Neural cell (in vitro differentiated cells): ENCODE data around the gene SPATA46. TPM values are rescaled to one million over a fixed set of nuclear protein-coding genes. Genes with fewer than 3 reads are reported as not detected.

Source experiments
- H2AFZ ChIP-seq: fragments of 200-600, 300-800 bp; sonication (generic), shearing (Covaris generic); 2 replicates; pipeline ENCODE4 v1.6.0; 2014; ENCODE audit warnings: low read depth, mild to moderate bottlenecking, antibody characterized with exemption, low read length, moderate library complexity
- H3F3A ChIP-seq: fragments of 200-600 bp; shearing (Covaris generic); 2 replicates; pipeline ENCODE4 v1.6.1; 2016; ENCODE audit warnings: mild to moderate bottlenecking, moderate library complexity, mixed read lengths, antibody characterized with exemption, low read length; ENCODE audit not compliant: insufficient read depth, poor library complexity, severe bottlenecking
- H3K27ac ChIP-seq: fragments of 200-600, 300-800 bp; sonication (generic), shearing (Covaris generic); 2 replicates; pipeline ENCODE4 v1.5.1; 2014; ENCODE audit warnings: mild to moderate bottlenecking, low read length, moderate library complexity
- H3K27me3 ChIP-seq: fragments of 300-800, 200-600 bp; sonication (generic), shearing (Covaris generic); 2 replicates; pipeline ENCODE4 v1.6.0; 2014; ENCODE audit warnings: mild to moderate bottlenecking, low read depth, low read length, moderate library complexity; ENCODE audit not compliant: insufficient read depth
- H3K36me3 ChIP-seq: fragments of 300-800, 200-600 bp; sonication (generic), shearing (Covaris generic); 2 replicates; pipeline ENCODE4 v1.5.1; 2014; ENCODE audit warnings: mild to moderate bottlenecking, antibody characterized with exemption, low read length, moderate library complexity; ENCODE audit not compliant: insufficient read depth
- H3K4me2 ChIP-seq: fragments of 300-800, 200-600 bp; sonication (generic), shearing (Covaris generic); 2 replicates; pipeline ENCODE4 v1.6.0; 2014; ENCODE audit warnings: mild to moderate bottlenecking, low read length
- H3K4me3 ChIP-seq: fragments of 300-800, 200-600 bp; sonication (generic), shearing (Covaris generic); 2 replicates; pipeline ENCODE4 v1.5.1; 2014; ENCODE audit warnings: mild to moderate bottlenecking, low read length, moderate library complexity
- H3K79me2 ChIP-seq: fragments of 200-600 bp; shearing (Covaris generic); replicated peaks from 2 replicates; pipeline ENCODE4 v1.6.0; 2014; ENCODE audit warnings: mild to moderate bottlenecking, low read length, moderate library complexity; ENCODE audit not compliant: insufficient read depth
- H3K9ac ChIP-seq: fragments of 300-800, 200-600 bp; sonication (generic), shearing (Covaris generic); 2 replicates; pipeline ENCODE4 v1.6.1; 2016; ENCODE audit warnings: mild to moderate bottlenecking, low read length, mixed read lengths
- H3K9me2 ChIP-seq: fragments of 200-600 bp; shearing (Covaris generic); 2 replicates; pipeline ENCODE4 v1.6.1; 2016; ENCODE audit warnings: mild to moderate bottlenecking, low read length, mixed read lengths; ENCODE audit not compliant: insufficient read depth
- H3K9me3 ChIP-seq: fragments of 200-600, 300-800 bp; sonication (generic), shearing (Covaris generic); 2 replicates; pipeline ENCODE4 v1.6.1; 2016; ENCODE audit warnings: mild to moderate bottlenecking, mixed run types, low read length, moderate library complexity, mixed read lengths
- H4K20me1 ChIP-seq: fragments of 200-600 bp; shearing (Covaris generic); 2 replicates; pipeline ENCODE4 v1.6.1; 2016; ENCODE audit warnings: mild to moderate bottlenecking, mixed run types; ENCODE audit not compliant: insufficient read depth
- CTCF ChIP-seq: fragments of 450-650 bp; IDR thresholded peaks from 2 replicates; pipeline ENCODE4 v1.5.1; 2014; ENCODE audit warnings: antibody characterized with exemption, mild to moderate bottlenecking, moderate library complexity; ENCODE audit not compliant: poor library complexity, severe bottlenecking
- EP300 ChIP-seq: fragments of 450-650 bp; conservative IDR thresholded peaks from 2 replicates; pipeline ENCODE4 v1.6.1; 2014; ENCODE audit warnings: antibody characterized with exemption, mild to moderate bottlenecking, moderate library complexity; ENCODE audit not compliant: poor library complexity, severe bottlenecking
- EZH2 ChIP-seq: fragments of 200-600, 300-800 bp; shearing (Covaris generic), sonication (generic); IDR thresholded peaks from 2 replicates; pipeline ENCODE4 v1.6.1; 2014; ENCODE audit warnings: antibody characterized with exemption, low read length, borderline replicate concordance, mild to moderate bottlenecking; ENCODE audit not compliant: insufficient read depth, poor library complexity, severe bottlenecking
- MXI1 ChIP-seq: fragments of 450-650 bp; conservative IDR thresholded peaks from 2 replicates; pipeline ENCODE4 v1.6.1; 2014; ENCODE audit warnings: antibody characterized with exemption, mild to moderate bottlenecking; ENCODE audit not compliant: poor library complexity, severe bottlenecking
- POLR2AphosphoS5 ChIP-seq: IDR thresholded peaks from 2 replicates; pipeline ENCODE4 v1.6.1; 2012
- RAD21 ChIP-seq: fragments of 450-650 bp; conservative IDR thresholded peaks from 2 replicates; pipeline ENCODE4 v1.6.1; 2014; ENCODE audit warnings: antibody characterized with exemption, mild to moderate bottlenecking, moderate library complexity
- REST ChIP-seq: IDR thresholded peaks from 2 replicates; pipeline ENCODE4 v1.6.1; 2012; ENCODE audit warnings: borderline replicate concordance
- SMC3 ChIP-seq: fragments of 450-650 bp; conservative IDR thresholded peaks from 2 replicates; pipeline ENCODE4 v1.6.1; 2014; ENCODE audit warnings: antibody characterized with exemption, mild to moderate bottlenecking, moderate library complexity; ENCODE audit not compliant: poor library complexity
- TAF1 ChIP-seq: IDR thresholded peaks from 2 replicates; pipeline ENCODE4 v1.6.1; 2012; ENCODE audit warnings: low read depth
- polyA plus RNA-seq: library from polyadenylated mRNA; depleted of rRNA; stranded (reverse); fragments of >200 nt; gene quantifications from 2 replicates; pipeline ENCODE4 v1.2.3, GENCODE V29; 2014

SPATA46 gene
- polyA plus RNA-seq, 1 donor from 2014 or later, result not detected

- Histone ChIP-seq H3K9ac (no peak overlapping the region), H3K9me3 (no peaks in the 10 kb centered on the region), H3K27ac (no peak overlapping the region), H3K4me3 (no peak overlapping the region), H3K9me2 (no peaks in the 10 kb centered on the region), H3K27me3 (no peaks in the 10 kb centered on the region), H3K79me2 (no peaks in the 10 kb centered on the region), H3K4me2 (no peak overlapping the region), H4K20me1 (no peaks in the 10 kb centered on the region), H2AFZ (no peak overlapping the region), H3F3A (peaks cover 3% of the 10 kb centered on the region), H3K36me3 (no peaks in the 10 kb centered on the region)
- TF ChIP-seq RAD21 (no peak), POLR2AphosphoS5 (no peak), SMC3 (no peak), CTCF (no peak), EZH2 (no peak), MXI1 (no peak), EP300 (no peak), TAF1 (no peak), REST (no peak)
Measured at GRCh38 chr1:162389021-162389818, 12.6 kb upstream of the SPATA46 start.

DNA sequence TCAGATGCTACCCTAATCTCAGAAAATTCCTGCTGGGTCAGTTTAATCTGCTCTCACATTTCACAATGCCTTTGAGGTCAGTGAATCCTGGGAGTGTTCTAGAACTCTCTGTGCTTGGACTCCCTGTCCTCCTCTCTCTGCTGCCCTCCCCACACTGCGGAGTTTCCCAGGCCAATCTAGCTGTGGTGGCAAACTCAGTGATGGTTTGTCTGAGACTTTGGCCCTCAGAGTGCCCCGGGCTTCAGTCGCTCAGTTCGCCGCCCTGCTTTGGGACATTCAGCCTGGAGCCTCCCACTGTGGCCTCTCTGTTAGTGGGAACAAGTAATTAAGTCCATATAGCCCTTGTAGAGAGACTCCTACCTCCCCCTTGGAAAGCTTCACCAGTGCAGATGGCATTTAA, 12.0 kb upstream of the SPATA46 start:
- H2AFZ ChIP-seq, result no peak overlapping the region
- H3K4me2 ChIP-seq, result no peak overlapping the region
- H3K9me3 ChIP-seq, result no peaks in the 10 kb centered on the region
- no peak overlapping the region for H3K4me3 ChIP-seq
- H3K27me3 ChIP-seq, result no peaks in the 10 kb centered on the region
- no peaks in the 10 kb centered on the region for H4K20me1 ChIP-seq
- H3K9ac ChIP-seq, result no peak overlapping the region
- no peak overlapping the region for H3K27ac ChIP-seq
- no peaks in the 10 kb centered on the region for H3K79me2 ChIP-seq
- H3K9me2 ChIP-seq, result no peaks in the 10 kb centered on the region
- peaks cover 3% of the 10 kb centered on the region for H3F3A ChIP-seq
- H3K36me3 ChIP-seq, result peaks cover 5% of the 10 kb centered on the region
- TF ChIP-seq MXI1 (no peak), CTCF (no peak), RAD21 (no peak), TAF1 (no peak), POLR2AphosphoS5 (no peak), SMC3 (no peak), REST (no peak), EP300 (no peak), EZH2 (no peak)
